HG02610 (cell line): Measurements from ENCODE around the gene ZC3H4.

ENCODE experiments used
- ATAC-seq: cut with Tn5 transposase; IDR thresholded peaks from one replicate; pipeline ENCODE4 v1.9.1; 2021; ENCODE audit warnings: mild to moderate bottlenecking, moderate library complexity; ENCODE audit not compliant: unreplicated experiment

The ZC3H4 gene

DNA sequence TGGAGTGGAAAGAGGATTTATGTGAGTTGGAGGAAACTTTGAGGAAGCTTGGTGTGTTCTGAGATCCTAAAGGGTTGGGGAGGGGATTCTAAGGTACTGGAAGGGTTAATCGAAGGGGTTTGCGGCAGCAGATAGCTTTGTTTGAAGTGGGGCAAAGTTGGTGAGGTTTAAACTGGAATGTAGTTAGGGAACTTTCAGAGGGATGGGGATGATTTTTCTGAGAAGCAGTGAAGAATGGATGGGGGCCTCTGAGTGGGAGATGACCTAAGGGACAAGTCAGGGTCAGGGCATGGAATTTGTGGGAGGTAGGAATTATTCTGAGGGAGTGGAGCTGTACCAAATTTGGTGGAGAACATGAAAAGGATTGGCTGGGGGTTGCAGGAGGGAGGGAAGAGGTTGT lies 21.0 kb upstream of the ZC3H4 start:
- no peak for ATAC-seq

DNA sequence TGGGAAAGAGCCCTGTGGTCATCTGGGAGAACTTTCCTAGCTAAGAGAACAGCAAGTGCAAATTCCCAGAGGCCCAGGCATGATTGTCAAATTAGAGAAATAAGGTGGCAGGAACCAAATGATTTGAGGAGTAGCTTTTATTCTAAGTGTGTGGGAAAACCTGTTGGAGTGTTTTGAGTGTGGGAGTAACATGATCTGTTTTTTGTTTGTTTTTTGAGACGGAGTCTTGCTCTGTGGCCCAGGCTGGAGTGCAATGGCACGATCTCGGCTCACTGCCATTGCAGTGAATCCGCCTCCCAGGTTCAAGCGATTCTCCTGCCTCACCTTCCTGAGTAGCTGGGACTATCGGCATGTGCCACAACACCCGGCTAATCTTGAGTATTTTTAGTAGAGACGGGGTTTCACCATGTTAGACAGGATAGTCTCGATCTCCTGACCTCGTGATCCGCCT lies 19.5 kb upstream of the ZC3H4 start:
- ATAC-seq, result no peak

DNA sequence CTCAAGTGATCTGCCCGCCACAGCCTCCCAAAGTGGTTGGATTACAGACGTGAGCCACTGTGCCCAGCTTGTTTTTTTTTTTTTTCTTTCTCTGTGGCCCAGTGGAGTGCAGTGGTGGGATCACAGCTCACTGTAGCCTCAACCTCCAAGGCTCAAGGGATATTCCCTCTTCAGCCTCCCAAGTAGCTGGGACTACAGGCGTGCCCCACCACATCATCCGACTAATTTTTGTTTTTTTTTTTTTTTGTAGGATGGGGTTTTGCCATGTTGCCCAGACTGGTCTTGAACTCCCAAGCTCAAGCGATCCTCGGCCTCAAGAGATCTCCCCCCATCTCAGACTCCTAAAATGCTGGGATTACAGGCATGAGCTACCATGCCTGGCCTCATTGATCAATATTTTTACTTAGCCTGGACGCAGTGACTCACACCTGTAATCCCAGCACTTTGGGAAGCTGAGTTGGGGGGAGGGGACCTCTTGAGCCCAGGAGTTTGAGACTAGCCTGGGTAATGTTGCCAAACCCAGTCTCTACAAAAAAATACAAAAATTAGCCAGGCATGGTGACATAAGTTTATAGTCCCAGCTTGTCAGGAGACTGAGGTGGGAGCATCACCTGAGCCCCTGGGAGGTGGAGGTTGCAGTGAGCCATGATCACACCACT lies 18.7 kb upstream of the ZC3H4 start:
- ATAC-seq, result no peak

DNA sequence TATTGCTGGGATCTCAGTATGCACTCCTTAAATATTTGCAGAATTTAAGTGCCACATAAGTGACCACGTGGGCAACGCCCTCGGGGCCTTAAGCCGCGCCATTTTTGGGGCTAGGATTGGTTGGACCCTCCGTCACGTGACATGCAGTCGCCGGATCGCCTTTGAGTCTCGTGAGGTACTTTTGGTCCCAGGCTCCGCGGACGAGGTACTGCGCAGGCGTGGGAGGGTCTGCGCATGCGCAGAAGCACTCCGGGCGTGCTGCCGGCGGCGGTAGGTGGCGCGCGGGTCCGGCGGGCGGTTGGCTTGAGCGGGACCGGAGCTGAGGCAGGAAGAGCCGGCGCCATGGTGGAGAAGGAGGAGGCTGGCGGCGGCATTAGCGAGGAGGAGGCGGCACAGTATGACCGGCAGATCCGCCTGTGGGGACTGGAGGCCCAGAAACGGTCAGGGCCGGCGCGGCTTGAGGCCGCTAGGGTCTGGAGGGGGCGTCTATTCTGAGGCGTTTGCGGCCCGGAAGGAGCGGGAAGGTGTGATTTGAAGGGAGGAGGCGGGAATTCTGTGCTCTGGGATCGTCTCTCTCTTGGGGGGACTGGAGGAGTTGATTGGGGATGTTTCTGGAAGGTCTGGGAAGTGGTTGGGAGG lies 17.1 kb upstream of the ZC3H4 start, which contains the start of gene SAE1:
TSS of gene SAE1 (plus strand) at position 247 of the 639 bp plus-strand sequence. CDS start at position 343, 96 bp downstream.
- ATAC-seq, result peak; percentile 85

DNA sequence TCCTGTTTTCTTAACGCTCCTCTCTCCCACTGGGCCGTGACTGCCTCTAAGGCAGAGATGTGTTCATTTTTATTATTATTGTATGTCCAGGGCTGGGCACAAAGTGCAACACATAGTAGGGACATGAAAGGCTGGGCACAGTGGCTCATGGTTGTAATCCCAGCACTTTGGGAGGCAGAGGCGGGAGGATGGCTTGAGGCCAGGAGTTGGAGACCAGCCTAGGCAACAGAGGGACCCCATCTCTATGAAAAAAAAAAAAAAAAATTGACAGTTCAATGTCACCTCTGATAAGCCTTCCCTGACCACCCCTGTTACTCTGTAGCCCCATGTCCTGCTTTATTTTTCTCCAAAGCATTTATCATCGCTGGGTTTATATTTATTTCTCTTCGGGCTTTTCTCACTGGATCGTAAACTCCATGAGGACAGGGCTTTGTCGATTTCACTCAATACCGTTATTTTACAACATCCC lies 16.6 kb upstream of the ZC3H4 start:
- ATAC-seq, result no peak

DNA sequence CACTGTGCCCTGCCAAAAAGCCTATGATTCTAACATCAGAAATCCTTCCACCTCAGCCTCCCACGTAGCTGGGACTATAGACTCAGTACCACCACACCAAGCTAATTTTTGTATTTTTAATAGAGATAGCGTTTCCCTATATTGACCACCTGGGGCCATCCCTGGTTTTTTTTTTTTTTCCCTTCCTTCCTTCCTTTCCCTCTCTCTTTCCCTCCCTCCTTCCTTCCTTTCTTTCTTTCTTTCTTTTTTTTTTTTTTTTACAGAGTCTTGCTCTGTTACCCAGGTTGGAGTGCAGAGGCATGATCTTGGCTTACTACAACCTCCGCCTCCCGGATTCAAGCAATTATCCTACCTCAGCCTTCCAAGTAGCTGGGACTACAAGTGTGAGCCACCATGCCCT lies 16.0 kb upstream of the ZC3H4 start:
- no peak for ATAC-seq

DNA sequence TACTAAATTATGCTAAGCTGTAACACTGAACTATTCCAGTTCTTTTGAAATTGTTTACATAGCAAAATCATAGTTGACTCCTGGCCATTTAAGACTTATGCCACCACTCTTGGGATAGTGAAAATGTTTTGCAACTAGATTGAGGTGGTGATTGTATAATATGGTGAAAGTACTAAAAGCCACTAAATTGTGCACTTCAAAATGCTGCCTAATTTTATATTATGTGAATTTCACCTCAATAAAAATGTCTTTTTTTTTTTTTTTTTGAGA lies 12.0 kb upstream of the ZC3H4 start:
- no peak for ATAC-seq

DNA sequence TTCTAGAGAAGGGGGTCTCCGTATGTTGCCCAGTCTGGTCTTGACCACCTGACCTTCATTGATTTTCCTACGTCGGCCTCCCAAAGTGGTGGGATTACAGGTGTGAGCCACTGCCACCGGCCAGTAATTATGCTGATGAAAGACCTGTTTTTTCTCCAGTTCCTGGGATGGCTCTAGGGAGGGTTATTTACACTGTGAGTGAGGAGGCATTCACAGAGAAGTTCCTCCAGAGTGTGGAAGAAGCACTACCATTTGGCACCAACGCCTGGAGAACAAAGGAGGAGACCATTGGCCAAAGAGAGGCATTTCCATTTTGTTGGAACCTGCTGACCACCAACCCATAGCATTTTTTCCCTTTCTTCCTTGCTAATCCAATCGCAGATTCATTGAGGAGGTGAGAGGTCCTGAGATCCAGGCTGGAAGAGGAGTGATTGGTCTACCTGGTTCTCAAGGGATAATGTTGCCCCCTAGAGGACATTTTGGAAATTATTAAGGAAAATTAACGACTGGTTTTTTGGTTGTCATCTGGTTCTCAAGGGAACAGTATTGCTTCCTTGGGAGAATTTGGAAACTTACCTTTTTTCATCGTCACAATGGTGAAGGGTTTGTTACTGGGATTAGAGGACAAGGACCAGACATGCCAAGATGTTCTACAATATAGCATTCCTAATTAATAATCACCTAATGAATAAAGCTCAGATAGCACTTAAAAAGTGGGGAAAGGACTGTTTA lies 11.5 kb upstream of the ZC3H4 start:
- ATAC-seq, result no peak

DNA sequence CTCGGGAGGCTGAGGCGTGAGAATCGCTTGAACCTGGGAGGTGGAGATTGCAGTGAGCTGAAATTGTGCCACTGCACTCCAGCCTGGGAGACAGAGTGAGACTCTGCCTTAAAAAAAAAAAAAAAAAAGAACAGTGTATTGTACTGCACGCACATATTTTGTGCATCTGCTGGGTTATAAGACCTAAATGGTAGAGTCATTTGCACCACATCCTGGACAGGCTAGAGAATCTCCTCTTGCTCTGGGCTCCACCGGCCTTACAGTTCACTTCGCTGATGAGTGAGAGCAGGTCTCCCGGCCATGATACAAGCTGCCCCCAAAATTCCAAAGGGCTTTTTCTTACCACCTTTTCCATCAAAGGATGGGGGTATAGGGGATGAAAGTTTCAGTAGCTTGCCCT lies 9.8 kb upstream of the ZC3H4 start:
- ATAC-seq, result no peak

DNA sequence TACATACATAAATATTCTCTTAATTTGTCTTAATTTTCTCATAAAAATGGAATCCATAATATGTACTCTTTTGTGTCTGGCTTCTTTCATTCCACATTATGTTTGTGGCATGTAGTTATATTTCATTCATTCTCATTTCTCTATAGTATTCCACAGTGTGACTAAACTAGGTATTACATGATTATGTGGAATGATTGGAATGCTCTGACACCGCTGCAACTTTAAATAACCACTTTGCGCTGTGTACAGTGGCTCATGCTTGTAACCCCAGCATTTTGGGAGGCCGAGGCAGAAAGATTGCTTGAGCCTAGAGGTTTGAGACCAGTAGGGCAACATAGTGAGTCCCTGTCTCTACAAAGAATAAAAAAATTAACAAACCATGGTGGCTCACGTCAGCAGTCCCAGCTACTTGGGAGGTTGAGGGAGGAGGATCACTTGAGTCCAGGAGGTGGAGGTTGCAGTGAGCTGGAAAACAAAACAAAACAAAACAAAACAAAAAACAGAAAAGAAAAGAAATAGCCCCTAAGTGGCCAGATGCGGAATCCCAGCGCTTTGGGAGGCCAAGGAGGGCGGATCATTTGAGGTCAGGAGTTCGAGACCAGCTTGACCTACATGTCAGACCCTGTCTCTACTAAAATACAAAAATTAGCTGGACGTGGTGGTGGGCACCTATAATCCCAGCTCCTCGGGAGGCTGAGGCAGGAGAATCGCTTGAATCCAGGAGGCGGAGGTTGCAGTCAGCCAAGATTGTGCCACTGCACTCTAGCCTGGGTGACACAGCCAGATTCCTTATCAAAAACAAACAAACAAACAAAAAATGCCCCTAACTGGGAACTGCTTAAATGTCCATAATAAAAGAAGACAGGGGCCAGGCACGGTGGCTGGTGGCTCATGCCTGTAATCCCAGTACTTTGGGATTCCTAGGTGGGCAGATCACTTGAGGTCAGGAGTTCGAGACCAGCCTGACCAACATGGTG lies 9.1 kb upstream of the ZC3H4 start:
- no peak for ATAC-seq

DNA sequence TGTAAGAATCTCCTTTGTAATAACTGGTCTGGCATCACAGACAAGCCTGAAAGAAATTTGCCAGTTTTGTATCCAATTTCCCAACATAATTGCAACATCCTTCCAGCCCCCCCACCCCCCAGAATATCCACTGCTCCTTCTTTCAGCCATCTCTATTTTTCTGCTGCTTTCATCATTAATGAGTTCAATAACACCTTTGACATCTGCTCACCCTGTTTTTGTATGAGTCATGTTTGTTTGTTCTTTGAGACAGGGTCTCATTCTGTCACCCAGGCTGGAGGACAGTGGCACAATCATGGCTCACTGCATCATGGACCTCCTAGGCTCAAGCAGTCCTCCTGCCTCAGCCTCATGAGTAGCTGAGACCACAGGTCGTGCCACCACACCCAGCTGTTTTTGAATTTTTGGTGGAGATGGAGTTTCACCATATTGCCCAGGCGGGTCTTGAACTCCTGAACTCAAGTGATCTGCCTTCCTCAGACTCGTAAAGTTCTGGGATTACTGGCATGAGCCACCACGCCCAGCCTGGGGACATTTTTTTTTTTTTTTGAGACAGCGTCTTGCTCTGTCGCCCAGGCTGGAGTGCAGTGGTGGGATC lies 7.0 kb upstream of the ZC3H4 start:
- ATAC-seq, result no peak

DNA sequence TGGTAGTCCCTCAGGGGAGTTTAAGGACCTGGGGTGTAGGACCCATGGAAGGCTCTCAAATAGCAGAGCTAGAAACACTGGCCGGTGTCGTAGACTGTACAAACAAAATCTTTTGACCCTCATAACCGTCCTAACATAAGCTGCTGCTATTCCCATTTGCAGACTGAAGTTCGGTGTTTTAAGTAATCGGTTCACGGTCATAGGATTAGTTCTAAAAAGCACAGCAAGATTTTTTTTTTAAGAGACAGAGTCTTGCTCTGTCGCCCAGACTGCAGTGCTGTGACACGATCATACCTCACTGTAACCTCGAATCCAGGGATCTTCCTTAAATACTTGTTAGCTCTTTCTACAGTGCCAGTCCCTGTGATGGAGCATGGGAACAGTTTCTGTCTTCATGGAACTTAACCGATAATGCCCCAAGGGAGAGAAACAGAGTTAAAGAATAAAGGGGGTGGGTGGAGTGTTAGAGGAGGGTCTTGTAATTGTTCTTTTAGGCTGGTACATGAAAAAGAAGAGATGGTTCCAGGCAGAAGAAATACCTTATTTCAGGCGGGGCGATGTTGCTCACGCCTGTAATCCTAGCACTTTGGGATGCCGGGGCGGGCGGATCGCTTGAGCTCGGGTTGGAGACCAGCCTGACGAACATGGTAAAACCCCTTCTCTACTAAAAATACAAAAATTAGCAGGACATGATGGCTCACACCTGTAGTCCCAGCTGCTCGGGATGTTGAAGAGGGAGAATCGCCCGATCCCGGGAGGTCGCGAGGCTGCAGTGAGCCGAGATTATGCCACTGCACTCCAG lies 475 bp upstream of the ZC3H4 start:
- ATAC-seq, result no peak

DNA sequence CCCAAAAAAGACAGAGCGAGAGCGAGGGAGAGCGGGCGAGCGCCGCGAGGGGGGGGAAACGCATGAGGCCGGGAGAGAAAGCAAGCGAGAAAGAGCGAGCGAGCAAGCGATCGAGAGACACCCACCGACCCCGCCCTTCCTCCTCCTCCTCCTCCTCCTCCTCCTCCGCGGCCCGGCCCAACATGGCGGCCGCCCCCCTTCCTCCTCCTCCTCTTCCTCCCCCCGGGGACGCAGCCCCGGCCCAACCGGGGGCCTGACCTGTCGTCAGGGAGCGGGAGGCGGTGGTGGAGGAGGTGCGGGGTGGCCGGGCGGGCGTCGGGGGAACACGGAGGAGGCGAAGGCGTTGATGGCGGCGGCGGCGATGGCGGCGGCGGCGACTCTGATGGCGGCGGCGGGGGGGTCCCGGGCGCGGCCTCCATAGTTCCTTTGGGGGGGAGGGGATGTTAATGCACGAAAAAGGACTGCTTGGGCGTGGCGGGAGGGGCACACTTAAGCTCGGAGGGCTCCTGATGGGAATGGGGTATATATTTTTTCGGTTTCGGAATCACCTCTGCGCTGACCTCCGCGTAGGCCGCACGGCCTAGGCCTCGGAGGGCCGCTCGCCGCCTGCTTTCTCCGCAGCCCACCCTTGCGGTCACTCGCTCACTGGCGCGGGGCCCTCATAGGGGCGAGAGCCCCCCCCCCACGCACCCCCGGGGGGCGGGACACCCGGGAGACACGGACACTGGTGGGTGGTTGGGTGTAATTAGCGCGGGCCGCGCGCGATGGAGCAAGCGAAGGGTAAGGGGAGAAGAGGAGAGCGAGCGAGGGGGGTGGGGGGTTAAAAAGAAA lies 1.2 kb downstream of the ZC3H4 start:
- ATAC-seq, result no peak

DNA sequence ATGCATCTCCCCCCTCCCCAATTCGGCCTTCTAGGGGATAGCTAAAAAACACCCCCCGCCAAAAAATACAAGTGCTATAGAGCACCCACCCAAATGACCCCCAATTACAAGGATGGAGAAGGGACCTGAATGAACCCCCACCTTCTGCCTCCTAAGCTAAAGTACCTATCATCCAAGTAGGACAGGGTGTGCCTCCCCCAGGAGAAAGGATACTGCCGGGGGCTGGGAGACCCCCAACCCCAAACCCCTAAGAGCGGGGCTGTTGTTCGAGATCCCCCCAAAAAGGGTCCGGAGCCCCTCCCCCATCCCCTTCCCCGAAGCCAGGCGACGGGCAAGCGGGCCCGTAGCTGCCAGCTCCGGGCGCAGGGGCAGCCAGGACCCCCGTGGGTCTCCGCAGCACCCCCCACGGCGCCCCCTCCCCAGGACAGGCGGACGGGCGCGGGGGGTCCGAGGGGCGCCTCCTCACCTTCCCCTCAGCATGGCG lies 1.9 kb downstream of the ZC3H4 start:
- ATAC-seq, result no peak

DNA sequence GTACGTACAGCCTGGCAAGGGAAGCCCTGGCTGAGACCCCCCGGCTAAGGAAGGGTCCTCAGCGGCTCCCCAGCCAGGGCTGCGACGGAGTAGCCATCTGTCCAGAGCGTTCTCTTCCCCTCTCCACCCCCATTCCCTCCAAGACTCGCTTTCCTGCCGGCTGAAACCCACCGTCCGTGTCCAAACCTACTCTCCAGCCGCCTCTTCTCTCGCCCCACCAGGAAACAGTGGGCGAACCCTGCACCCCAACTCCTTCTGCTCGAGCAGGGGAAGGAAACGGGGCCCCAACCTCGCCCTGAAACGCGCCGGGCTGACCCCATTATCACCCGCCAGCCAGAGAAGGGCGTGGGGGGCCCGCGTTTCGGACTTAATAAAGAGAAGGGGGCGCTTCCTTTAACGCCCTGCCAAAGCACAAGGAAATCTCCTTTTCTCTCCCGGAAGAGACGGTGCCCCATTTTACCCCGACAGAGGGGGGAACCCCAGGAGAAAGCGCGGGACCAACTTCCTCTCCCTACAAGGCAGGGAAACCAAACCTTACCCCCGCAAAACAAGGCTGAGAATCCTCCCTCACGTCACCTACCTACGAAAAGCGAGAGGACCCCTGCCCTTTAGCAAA lies 2.5 kb downstream of the ZC3H4 start:
- ATAC-seq, result no peak

DNA sequence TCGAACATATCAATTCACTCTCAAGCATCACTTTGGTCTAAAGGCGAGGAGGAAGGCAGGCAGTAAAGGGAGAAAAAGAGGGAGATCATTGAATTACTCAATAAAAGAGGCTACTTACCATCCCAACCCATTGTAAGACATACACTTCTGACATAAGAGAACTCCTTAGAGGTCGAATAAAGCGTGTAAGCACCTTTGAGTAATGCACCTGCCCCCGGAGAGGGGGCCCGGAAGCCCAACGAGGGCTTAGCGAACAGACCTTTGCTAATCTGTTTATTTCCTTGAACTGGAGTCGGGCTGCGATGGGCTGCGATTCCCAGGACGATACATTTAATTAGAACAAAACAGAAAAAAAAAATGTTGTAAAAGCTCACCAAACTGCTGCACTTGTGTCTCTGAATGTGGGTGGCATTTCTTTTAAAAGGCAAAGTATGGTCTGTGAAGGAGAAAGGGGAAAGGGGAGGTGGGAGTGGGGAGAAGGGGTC lies 3.0 kb downstream of the ZC3H4 start:
- ATAC-seq, result no peak

DNA sequence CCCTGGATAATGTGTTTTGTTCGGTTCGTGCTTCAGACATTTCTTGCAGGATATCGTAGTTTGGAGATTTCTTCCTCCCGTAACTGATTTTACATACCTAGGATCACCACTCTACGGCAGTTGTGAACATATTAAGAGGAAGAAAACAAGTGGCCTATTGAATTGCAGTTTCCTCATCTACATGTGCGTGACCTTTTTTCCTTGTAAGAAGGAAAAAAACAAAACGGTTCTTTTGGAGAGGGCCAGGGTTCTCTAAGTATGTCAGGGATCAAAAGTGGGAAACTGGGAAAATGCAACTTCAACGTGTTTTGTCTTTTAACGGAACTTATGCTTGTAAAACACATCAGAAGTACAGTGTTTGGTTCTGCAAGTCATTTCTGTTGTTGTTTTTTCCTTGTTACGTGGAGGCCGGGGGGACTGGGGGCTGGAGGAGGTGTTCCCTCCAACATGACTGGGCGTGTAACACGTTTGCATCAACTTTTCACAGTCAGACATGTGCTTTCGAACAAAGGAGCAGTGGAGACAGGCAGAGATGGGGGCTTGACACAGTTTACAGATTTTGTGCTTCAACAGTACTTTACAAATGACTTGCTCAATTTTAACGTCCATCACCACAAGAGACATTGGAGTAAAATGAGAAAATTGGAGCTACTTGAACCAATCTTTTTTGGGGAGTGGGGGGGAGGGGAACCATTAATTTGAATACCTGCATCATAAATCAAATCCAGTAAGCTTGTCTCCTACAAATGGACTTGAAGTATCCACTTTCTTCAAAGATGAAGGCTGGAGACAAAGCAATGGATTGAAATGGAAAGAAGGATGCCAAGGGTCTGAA lies 3.8 kb downstream of the ZC3H4 start:
- no peak for ATAC-seq
